HG03097 (cell line): ENCODE measurements around the gene TMEM91.

Experiments used
- ATAC-seq: cut with Tn5 transposase; IDR thresholded peaks from one replicate; pipeline ENCODE4 v1.9.1; 2021; ENCODE audit not compliant: unreplicated experiment, low FRiP score

Gene TMEM91

DNA sequence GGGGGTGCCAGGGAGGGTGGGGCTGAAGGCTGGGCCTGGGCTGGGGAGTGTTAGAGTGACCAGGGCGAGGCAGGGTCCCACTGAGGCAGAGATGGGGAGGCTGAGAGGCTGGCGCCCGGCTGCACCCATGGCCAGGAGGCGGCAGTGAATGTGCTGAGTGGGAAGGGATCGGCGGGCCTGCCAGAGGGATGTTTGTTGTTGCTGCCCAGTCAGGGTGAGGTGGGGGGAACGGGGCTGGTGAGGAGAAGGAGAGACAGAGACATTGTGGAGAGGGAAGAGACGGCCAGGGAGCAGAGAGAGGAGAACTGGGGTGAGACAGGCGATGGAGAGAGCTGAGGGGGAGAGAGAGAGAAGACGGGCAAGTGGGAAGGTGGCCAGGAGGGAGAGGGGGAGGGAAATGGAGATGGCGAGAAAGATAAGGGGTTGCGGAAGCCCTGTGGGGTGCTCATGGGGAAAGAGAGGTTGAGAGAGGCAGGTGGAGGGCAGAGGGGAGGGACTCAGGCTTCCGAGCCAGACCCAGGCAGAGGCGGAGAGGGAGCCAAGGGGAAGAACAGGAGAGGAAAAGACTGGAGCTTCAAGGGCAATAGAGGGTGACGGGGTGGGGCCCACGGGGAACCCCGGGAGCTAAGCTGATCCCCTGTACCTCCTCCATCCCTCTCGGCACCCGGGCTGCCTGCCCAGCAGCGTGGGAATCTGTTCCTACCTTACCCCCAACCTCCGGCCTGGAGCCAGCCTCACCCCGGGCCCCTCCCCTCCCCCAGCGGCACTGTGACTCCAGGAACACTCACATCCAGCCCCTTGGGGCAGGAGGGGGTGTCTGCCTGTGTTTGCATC is 51.5 kb downstream of the TMEM91 start:
- no peak for ATAC-seq

DNA sequence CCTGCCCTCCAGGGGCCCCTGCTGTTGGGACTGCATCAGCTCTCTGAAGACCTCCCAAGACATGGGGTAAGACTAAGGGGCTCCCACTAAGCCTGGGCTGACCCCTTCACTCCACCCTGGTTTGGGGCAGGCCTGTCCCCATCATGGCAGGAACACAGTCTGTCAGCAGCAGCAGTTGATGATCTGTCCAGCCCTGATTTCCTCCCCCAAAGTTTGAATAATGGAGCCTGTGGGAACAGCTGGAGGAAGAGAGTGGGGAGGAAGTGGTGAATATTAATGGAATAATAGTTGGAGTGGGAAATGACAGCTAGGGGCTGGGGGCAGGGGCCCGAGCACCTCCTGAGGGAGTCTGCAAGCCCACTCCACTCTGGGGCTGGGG is 52.1 kb downstream of the TMEM91 start:
- ATAC-seq: no peak

DNA sequence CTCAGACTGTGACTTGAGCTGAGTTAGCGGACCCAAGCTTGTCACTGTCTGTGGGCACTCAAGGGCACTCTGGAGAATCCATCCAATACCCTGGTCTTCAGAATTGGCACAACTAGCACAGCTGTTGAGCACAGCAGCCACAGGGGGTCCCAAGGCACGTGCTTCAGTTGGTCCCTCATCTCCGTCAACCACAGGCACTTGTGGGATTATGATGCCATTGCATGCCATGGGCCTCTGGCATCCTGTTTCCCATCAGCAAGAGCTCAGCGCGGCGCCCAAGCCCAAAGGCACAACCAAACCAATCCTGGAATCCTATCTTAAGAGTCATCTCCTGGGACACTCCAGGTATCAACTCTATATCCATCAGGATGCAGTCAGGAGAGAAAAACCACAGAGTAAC is 54.6 kb downstream of the TMEM91 start:
- ATAC-seq: no peak

DNA sequence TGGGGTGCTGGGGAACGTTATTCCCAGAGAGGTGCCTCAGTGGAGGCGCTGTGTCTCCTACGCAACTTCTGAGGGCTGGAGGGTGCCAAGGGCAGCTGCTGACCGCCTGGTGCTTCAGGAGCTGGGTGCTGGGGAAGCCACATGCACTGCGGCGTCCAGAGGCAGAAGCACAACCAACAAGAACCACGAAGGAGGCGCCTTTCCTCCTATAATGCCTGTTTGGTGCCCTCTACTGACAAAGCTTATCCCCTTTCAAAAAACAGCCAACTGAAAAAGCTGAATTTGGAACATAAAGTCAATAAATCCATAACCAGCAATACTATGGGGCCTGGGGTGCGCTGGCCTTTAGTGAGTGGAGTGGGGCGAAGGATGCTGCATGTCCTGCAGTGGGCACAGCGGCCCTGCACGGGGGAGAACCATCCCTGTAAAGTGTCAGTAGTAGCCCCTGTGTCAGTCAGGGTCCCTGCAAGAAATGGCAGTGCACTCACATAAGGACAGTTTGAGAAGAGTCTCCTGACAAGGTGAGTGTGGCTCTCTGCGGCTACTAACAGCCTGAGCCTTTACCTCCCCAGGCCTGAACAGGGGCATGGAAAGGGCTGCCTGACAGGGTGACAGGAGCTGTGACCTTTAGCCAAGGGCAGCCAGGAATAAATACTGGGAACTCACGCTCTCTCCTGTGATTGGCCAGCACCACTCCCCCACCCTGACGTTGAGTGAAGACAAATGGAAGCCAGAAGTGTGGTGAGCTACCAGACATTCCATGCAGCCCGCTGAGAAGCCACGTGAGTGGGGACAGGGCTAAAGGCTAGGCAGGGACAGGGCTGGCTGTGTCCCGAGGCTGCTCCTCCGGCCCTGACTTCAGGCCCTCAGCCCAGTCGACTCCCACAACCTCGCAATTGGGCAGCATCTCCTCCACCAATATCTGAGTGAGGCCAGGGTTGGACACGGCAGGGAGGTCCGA is 55.4 kb downstream of the TMEM91 start:
- no peak for ATAC-seq

DNA sequence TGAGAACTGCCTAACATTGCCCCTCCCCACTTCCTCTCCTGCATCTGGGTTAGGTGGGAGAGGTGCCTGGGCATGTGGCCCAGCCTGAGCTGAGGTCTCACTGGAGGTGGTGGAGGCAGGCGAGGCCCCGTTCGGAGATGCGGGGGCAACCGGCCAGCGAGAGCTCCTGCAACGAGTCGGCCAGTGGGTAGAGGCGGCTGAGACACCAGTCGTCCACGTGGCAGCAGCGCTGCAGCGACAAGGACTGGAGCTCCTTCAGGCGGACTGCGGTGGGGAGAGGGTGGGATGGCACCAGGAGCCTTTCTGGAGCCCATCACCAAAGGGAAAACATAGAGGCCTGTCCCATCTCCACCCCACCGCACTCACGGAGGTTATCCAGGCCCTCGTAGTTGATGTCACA is 56.8 kb downstream of the TMEM91 start:
- ATAC-seq: no peak
